GM23338 (cell line): Measurements from ENCODE around the gene SPRR2B. TPM values are rescaled to one million over a fixed set of nuclear protein-coding genes. Genes with fewer than 3 reads are reported as not detected.

Source experiments
- ATAC-seq: fragments of 200-7000 bp; cut with Tn5 transposase; 3 replicates; pipeline ENCODE4 v1.9.1; 2020
- DNase-seq: peaks from one replicate; pipeline ENCODE4 v3.0.0-alpha.2; 2015; ENCODE audit warnings: low spot score
- H2AFZ ChIP-seq: fragments of 200-600 bp; sonication (generic); 2 replicates; pipeline ENCODE4 v1.8.0; 2016; ENCODE audit warnings: antibody characterized with exemption, mild to moderate bottlenecking, moderate library complexity
- H3F3A ChIP-seq: fragments of 200-600 bp; sonication (generic); replicated peaks from 2 replicates; pipeline ENCODE4 v1.8.0; 2017; ENCODE audit warnings: antibody characterized with exemption, mixed run types, low read depth
- H3K27ac ChIP-seq: fragments of 200-600 bp; sonication (generic); 2 replicates; pipeline ENCODE4 v1.6.1; 2016; ENCODE audit warnings: low read depth
- H3K27me3 ChIP-seq: fragments of 200-600 bp; sonication (generic); 2 replicates; pipeline ENCODE4 v1.8.0; 2016; ENCODE audit warnings: mild to moderate bottlenecking, mixed run types, moderate library complexity; ENCODE audit not compliant: insufficient read depth
- H3K36me3 ChIP-seq: fragments of 200-600 bp; sonication (generic); 2 replicates; pipeline ENCODE4 v1.8.0; 2016; ENCODE audit warnings: mild to moderate bottlenecking; ENCODE audit not compliant: insufficient read depth
- H3K4me1 ChIP-seq: fragments of 200-600 bp; sonication (generic); 2 replicates; pipeline ENCODE4 v1.8.0; 2016; ENCODE audit warnings: mild to moderate bottlenecking, moderate library complexity; ENCODE audit not compliant: insufficient read depth
- H3K4me2 ChIP-seq: fragments of 200-600 bp; sonication (generic); 2 replicates; pipeline ENCODE4 v1.7.1; 2017; ENCODE audit warnings: mixed run types
- H3K4me3 ChIP-seq: fragments of 200-600 bp; sonication (generic); 2 replicates; pipeline ENCODE4 v1.6.1; 2016; ENCODE audit warnings: mixed run types
- H3K79me2 ChIP-seq: fragments of 200-600 bp; sonication (generic); replicated peaks from 2 replicates; pipeline ENCODE4 v1.8.0; 2017; ENCODE audit warnings: mild to moderate bottlenecking; ENCODE audit not compliant: insufficient read depth
- H3K9me2 ChIP-seq: fragments of 200-600 bp; sonication (generic); 2 replicates; pipeline ENCODE4 v1.8.0; 2017; ENCODE audit not compliant: insufficient read depth
- H4K20me1 ChIP-seq: fragments of 200-600 bp; sonication (generic); replicated peaks from 2 replicates; pipeline ENCODE4 v1.8.0; 2017; ENCODE audit warnings: mild to moderate bottlenecking; ENCODE audit not compliant: insufficient read depth
- H3K27ac Mint-ChIP-seq: 2 replicates; pipeline ENCODE4 v1.8.0; 2020; ENCODE audit warnings: inconsistent platforms, mild to moderate bottlenecking, moderate library complexity, mixed read lengths
- H3K27me3 Mint-ChIP-seq: 3 replicates; pipeline ENCODE4 v1.8.0; 2022; ENCODE audit warnings: low read depth, mild to moderate bottlenecking, moderate library complexity, mixed read lengths, inconsistent platforms; ENCODE audit not compliant: insufficient read depth, poor library complexity
- H3K36me3 Mint-ChIP-seq: 3 replicates; pipeline ENCODE4 v1.8.0; 2021; ENCODE audit warnings: low read depth, mild to moderate bottlenecking, inconsistent platforms, moderate library complexity, mixed read lengths
- H3K4me1 Mint-ChIP-seq: 3 replicates; pipeline ENCODE4 v1.8.0; 2020; ENCODE audit warnings: mild to moderate bottlenecking, inconsistent platforms, mixed read lengths
- H3K4me3 Mint-ChIP-seq: 3 replicates; pipeline ENCODE4 v1.8.0; 2021; ENCODE audit warnings: moderate library complexity, mild to moderate bottlenecking, inconsistent platforms, mixed read lengths
- H3K9me3 Mint-ChIP-seq: 3 replicates; pipeline ENCODE4 v1.8.0; 2020; ENCODE audit warnings: moderate library complexity, mild to moderate bottlenecking, inconsistent platforms, mixed read lengths
- CREB1 ChIP-seq: fragments of 250-450 bp; sonication (Bioruptor Pico); IDR thresholded peaks from 2 replicates; pipeline ENCODE4 v1.5.0; 2020; ENCODE audit warnings: low read depth, mild to moderate bottlenecking, moderate library complexity
- EZH2 ChIP-seq: fragments of 200-600 bp; sonication (generic); IDR thresholded peaks from one replicate; pipeline ENCODE4 v1.8.0; 2017; ENCODE audit warnings: antibody characterized with exemption, mild to moderate bottlenecking, low read depth; ENCODE audit not compliant: unreplicated experiment
- EZH2phosphoT487 ChIP-seq: fragments of 200-600 bp; sonication (generic); IDR thresholded peaks from one replicate; pipeline ENCODE4 v1.8.1; 2018; ENCODE audit warnings: antibody characterized with exemption; ENCODE audit not compliant: unreplicated experiment
- JUNB ChIP-seq: IDR thresholded peaks from one replicate; pipeline ENCODE4 v1.6.1; 2016; ENCODE audit warnings: antibody characterized with exemption; ENCODE audit not compliant: unreplicated experiment
- NANOG ChIP-seq: IDR thresholded peaks from 2 replicates; pipeline ENCODE4 v1.6.1; 2016; ENCODE audit warnings: antibody characterized with exemption, borderline replicate concordance
- POLR2AphosphoS5 ChIP-seq: IDR thresholded peaks from 2 replicates; pipeline ENCODE4 v1.6.1; 2016; ENCODE audit warnings: antibody characterized with exemption, low read depth
- STAT1 ChIP-seq: IDR thresholded peaks from one replicate; pipeline ENCODE4 v1.6.1; 2016; ENCODE audit warnings: antibody characterized with exemption; ENCODE audit not compliant: unreplicated experiment
- ZNF114 ChIP-seq: fragments of 250-450 bp; sonication (Bioruptor Pico); IDR thresholded peaks from 2 replicates; pipeline ENCODE4 v1.5.0; 2020; ENCODE audit warnings: mild to moderate bottlenecking, moderate library complexity
- ZNF331 ChIP-seq: fragments of 250-450 bp; sonication (Bioruptor Pico); IDR thresholded peaks from 2 replicates; pipeline ENCODE4 v1.5.0; 2020; ENCODE audit warnings: low read depth, mild to moderate bottlenecking, moderate library complexity
- polyA plus RNA-seq: library from polyadenylated mRNA; unstranded; fragments of >200 nt; fragmentation: Nextera tagmentation; extraction: Ambion mirVana; gene quantifications from 2 replicates; pipeline ENCODE4 v1.2.1, GENCODE V29; 2016
- total RNA-seq: library from RNA; depleted of rRNA; stranded (reverse); fragments of >200 nt; shearing (Covaris generic); gene quantifications from 2 replicates; pipeline ENCODE4 v1.2.3, GENCODE V29; 2014
- TF ChIP-seq, protein P1 (sequence below): fragments of 250-450 bp; sonication (Bioruptor Pico); IDR thresholded peaks from 2 replicates; pipeline ENCODE4 v1.5.0; 2020; ENCODE audit warnings: mild to moderate bottlenecking, moderate library complexity
- TF ChIP-seq, protein P2 (sequence below): IDR thresholded peaks from 2 replicates; pipeline ENCODE4 v1.6.1; 2016; ENCODE audit warnings: antibody characterized with exemption
- TF ChIP-seq, protein P3 (sequence below), 2 experiments: fragments of 200-600 bp in 1 of 2; sonication (generic) in 1 of 2; conservative IDR thresholded peaks; 2 replicates each; pipeline versions ENCODE4 v1.5.1 to v1.6.1; 2016 to 2017; ENCODE audit warnings: antibody characterized with exemption in 2 of 2, low read depth in 2 of 2, mild to moderate bottlenecking in 2 of 2, moderate library complexity in 1 of 2
- TF ChIP-seq, protein P4 (sequence below): IDR thresholded peaks from one replicate; pipeline ENCODE4 v1.6.1; 2018; ENCODE audit warnings: antibody characterized with exemption; ENCODE audit not compliant: unreplicated experiment

The SPRR2B gene
- total and polyA plus RNA-seq, 2 experiments from 2014 or later: not detected

DNA sequence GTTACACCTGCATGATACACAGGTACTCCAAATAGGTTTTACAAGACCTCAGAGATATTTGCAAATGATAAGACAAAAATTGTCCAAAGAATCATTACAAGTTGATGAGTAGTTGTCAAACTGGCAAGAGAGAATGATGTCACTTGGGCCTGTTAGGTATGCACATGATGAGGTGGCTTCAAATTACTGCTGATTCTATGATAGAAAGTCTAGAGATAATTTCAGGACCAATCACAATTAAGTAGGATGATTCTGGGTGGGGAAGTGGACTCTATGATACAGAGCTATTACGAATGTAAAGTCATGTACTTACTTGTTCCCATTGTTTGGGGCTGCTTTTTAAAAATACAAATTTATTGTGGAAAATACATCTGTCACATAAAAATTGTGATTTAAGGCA lies 45.6 kb downstream of the SPRR2B start:
- H3K36me3 ChIP-seq: no peaks in the 10 kb centered on the region
- peaks cover 9% of the 10 kb centered on the region for H3K9me2 ChIP-seq
- no peaks in the 10 kb centered on the region for H4K20me1 ChIP-seq
- no peaks in the 10 kb centered on the region for H3K27me3 ChIP-seq
- H3K9me3 Mint-ChIP-seq: peaks cover 3% of the 10 kb centered on the region; the same call in 1 of the 3 replicates
- peaks cover 3% of the 10 kb centered on the region for H3K27me3 Mint-ChIP-seq
- no peak overlapping the region for H2AFZ ChIP-seq
- no peak overlapping the region for H3K27ac ChIP-seq
- H3K4me1 ChIP-seq: peaks cover 15% of the 10 kb centered on the region
- ATAC-seq (no peak), DNase-seq (no peak)
- H3K4me2 ChIP-seq: no peak overlapping the region
- no peak overlapping the region for H3K4me3 Mint-ChIP-seq
- no peak overlapping the region for H3K4me3 ChIP-seq
- H3F3A ChIP-seq: no peaks in the 10 kb centered on the region
- H3K36me3 Mint-ChIP-seq: no peaks in the 10 kb centered on the region
- H3K79me2 ChIP-seq: no peaks in the 10 kb centered on the region
- peaks cover 20% of the 10 kb centered on the region for H3K4me1 Mint-ChIP-seq
- no peak overlapping the region for H3K27ac Mint-ChIP-seq
- no peak for TF ChIP-seq STAT1
- TF ChIP-seq, protein P1, sequence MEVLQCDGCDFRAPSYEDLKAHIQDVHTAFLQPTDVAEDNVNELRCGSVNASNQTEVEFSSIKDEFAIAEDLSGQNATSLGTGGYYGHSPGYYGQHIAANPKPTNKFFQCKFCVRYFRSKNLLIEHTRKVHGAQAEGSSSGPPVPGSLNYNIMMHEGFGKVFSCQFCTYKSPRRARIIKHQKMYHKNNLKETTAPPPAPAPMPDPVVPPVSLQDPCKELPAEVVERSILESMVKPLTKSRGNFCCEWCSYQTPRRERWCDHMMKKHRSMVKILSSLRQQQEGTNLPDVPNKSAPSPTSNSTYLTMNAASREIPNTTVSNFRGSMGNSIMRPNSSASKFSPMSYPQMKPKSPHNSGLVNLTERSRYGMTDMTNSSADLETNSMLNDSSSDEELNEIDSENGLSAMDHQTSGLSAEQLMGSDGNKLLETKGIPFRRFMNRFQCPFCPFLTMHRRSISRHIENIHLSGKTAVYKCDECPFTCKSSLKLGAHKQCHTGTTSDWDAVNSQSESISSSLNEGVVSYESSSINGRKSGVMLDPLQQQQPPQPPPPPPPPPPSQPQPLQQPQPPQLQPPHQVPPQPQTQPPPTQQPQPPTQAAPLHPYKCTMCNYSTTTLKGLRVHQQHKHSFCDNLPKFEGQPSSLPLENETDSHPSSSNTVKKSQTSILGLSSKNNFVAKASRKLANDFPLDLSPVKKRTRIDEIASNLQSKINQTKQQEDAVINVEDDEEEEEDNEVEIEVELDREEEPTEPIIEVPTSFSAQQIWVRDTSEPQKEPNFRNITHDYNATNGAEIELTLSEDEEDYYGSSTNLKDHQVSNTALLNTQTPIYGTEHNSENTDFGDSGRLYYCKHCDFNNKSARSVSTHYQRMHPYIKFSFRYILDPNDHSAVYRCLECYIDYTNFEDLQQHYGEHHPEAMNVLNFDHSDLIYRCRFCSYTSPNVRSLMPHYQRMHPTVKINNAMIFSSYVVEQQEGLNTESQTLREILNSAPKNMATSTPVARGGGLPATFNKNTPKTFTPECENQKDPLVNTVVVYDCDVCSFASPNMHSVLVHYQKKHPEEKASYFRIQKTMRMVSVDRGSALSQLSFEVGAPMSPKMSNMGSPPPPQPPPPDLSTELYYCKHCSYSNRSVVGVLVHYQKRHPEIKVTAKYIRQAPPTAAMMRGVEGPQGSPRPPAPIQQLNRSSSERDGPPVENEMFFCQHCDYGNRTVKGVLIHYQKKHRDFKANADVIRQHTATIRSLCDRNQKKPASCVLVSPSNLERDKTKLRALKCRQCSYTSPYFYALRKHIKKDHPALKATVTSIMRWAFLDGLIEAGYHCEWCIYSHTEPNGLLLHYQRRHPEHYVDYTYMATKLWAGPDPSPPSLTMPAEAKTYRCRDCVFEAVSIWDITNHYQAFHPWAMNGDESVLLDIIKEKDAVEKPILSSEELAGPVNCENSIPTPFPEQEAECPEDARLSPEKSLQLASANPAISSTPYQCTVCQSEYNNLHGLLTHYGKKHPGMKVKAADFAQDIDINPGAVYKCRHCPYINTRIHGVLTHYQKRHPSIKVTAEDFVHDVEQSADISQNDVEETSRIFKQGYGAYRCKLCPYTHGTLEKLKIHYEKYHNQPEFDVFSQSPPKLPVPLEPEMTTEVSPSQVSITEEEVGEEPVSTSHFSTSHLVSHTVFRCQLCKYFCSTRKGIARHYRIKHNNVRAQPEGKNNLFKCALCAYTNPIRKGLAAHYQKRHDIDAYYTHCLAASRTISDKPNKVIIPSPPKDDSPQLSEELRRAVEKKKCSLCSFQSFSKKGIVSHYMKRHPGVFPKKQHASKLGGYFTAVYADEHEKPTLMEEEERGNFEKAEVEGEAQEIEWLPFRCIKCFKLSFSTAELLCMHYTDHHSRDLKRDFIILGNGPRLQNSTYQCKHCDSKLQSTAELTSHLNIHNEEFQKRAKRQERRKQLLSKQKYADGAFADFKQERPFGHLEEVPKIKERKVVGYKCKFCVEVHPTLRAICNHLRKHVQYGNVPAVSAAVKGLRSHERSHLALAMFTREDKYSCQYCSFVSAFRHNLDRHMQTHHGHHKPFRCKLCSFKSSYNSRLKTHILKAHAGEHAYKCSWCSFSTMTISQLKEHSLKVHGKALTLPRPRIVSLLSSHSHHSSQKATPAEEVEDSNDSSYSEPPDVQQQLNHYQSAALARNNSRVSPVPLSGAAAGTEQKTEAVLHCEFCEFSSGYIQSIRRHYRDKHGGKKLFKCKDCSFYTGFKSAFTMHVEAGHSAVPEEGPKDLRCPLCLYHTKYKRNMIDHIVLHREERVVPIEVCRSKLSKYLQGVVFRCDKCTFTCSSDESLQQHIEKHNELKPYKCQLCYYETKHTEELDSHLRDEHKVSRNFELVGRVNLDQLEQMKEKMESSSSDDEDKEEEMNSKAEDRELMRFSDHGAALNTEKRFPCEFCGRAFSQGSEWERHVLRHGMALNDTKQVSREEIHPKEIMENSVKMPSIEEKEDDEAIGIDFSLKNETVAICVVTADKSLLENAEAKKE (CRISPR knock-in tag): no peak
- no peak for TF ChIP-seq NANOG
- no peak for TF ChIP-seq CREB1
- no peak for TF ChIP-seq ZNF114
- TF ChIP-seq ZNF331: no peak
- no peak for TF ChIP-seq POLR2AphosphoS5
- TF ChIP-seq, protein P2, sequence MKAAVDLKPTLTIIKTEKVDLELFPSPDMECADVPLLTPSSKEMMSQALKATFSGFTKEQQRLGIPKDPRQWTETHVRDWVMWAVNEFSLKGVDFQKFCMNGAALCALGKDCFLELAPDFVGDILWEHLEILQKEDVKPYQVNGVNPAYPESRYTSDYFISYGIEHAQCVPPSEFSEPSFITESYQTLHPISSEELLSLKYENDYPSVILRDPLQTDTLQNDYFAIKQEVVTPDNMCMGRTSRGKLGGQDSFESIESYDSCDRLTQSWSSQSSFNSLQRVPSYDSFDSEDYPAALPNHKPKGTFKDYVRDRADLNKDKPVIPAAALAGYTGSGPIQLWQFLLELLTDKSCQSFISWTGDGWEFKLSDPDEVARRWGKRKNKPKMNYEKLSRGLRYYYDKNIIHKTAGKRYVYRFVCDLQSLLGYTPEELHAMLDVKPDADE: no peak
- TF ChIP-seq, protein P3, sequence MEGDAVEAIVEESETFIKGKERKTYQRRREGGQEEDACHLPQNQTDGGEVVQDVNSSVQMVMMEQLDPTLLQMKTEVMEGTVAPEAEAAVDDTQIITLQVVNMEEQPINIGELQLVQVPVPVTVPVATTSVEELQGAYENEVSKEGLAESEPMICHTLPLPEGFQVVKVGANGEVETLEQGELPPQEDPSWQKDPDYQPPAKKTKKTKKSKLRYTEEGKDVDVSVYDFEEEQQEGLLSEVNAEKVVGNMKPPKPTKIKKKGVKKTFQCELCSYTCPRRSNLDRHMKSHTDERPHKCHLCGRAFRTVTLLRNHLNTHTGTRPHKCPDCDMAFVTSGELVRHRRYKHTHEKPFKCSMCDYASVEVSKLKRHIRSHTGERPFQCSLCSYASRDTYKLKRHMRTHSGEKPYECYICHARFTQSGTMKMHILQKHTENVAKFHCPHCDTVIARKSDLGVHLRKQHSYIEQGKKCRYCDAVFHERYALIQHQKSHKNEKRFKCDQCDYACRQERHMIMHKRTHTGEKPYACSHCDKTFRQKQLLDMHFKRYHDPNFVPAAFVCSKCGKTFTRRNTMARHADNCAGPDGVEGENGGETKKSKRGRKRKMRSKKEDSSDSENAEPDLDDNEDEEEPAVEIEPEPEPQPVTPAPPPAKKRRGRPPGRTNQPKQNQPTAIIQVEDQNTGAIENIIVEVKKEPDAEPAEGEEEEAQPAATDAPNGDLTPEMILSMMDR (conservative IDR thresholded peaks at IDR 0.05; ENCODE audit: low read depth in 2 of 2): no peak
- no peak for TF ChIP-seq EZH2phosphoT487
- TF ChIP-seq EZH2: no peak
- TF ChIP-seq JUNB: no peak
- TF ChIP-seq, protein P4, sequence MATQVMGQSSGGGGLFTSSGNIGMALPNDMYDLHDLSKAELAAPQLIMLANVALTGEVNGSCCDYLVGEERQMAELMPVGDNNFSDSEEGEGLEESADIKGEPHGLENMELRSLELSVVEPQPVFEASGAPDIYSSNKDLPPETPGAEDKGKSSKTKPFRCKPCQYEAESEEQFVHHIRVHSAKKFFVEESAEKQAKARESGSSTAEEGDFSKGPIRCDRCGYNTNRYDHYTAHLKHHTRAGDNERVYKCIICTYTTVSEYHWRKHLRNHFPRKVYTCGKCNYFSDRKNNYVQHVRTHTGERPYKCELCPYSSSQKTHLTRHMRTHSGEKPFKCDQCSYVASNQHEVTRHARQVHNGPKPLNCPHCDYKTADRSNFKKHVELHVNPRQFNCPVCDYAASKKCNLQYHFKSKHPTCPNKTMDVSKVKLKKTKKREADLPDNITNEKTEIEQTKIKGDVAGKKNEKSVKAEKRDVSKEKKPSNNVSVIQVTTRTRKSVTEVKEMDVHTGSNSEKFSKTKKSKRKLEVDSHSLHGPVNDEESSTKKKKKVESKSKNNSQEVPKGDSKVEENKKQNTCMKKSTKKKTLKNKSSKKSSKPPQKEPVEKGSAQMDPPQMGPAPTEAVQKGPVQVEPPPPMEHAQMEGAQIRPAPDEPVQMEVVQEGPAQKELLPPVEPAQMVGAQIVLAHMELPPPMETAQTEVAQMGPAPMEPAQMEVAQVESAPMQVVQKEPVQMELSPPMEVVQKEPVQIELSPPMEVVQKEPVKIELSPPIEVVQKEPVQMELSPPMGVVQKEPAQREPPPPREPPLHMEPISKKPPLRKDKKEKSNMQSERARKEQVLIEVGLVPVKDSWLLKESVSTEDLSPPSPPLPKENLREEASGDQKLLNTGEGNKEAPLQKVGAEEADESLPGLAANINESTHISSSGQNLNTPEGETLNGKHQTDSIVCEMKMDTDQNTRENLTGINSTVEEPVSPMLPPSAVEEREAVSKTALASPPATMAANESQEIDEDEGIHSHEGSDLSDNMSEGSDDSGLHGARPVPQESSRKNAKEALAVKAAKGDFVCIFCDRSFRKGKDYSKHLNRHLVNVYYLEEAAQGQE: no peak
